ENCODE data around the gene FLOT1. TPM values are rescaled to one million over a fixed set of nuclear protein-coding genes. Genes with fewer than 3 reads are reported as not detected.

The FLOT1 gene
- total and polyA plus RNA-seq, 2 of the 13 experiments (the other 11 are each of a cell fraction or from before 2014, with no cell fraction given) = 82.3 to 130 TPM

DNA sequence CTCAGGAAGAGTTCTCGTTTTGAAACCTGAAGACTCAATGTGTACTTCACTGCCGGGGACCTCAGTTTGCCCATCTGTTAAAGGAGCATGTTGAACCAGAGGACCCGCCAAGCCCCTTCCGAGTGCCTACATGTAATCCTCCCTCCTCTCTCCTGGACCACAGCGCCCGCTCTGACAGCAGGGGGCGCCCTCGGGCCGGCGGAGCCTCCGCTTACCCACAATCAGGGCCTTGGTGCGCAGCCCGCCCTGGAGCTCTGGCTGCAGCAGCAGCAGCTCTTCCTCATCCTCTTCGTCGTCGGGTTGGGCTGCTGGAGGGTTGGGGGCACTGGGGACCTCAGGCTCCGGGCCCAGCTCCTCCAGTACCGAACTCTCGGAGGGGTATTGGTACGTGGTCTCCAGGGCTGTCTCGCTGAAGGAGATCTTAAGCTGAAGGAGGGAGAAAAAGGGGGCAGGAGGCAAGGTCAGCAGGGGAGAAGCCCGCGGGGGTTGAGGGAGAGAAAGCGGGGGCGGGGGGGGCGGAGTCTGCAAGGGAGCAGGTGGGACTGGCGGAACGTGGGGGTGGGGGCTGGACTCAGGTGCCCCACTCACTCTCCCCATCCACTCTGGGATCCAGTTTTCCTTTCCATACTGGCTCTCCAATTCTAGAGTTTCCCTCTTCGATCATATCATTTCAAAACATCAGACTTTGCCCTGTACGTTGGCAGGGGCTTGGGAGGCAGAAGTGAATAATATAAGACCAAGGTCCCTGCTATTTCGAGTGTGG lies 63.3 kb downstream of the FLOT1 start (continued):
- TF ChIP-seq, protein P1, sequence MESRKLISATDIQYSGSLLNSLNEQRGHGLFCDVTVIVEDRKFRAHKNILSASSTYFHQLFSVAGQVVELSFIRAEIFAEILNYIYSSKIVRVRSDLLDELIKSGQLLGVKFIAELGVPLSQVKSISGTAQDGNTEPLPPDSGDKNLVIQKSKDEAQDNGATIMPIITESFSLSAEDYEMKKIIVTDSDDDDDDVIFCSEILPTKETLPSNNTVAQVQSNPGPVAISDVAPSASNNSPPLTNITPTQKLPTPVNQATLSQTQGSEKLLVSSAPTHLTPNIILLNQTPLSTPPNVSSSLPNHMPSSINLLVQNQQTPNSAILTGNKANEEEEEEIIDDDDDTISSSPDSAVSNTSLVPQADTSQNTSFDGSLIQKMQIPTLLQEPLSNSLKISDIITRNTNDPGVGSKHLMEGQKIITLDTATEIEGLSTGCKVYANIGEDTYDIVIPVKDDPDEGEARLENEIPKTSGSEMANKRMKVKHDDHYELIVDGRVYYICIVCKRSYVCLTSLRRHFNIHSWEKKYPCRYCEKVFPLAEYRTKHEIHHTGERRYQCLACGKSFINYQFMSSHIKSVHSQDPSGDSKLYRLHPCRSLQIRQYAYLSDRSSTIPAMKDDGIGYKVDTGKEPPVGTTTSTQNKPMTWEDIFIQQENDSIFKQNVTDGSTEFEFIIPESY (CRISPR knock-in tag; IDR thresholded peaks at IDR 0.05) = peak; percentile 96
- TF ChIP-seq ZNF331 (CRISPR knock-in tag; IDR thresholded peaks at IDR 0.05) (peak; percentile 88), MAF1 (CRISPR knock-in tag; IDR thresholded peaks at IDR 0.05; ENCODE audit: borderline replicate concordance) (no peak), RARG (CRISPR knock-in tag; IDR thresholded peaks at IDR 0.05; ENCODE audit: low read depth) (no peak), GFI1 (CRISPR knock-in tag; IDR thresholded peaks at IDR 0.05; ENCODE audit: borderline replicate concordance) (peak; percentile 63; the same call in 1 of the 2 replicates), HOXD1 (CRISPR knock-in tag; IDR thresholded peaks at IDR 0.05) (no peak), MIER2 (CRISPR knock-in tag; IDR thresholded peaks at IDR 0.05) (peak; percentile 52; the same call in 1 of the 2 replicates), NFE2L1 (CRISPR knock-in tag; IDR thresholded peaks at IDR 0.05; ENCODE audit: borderline replicate concordance) (no peak), ATRX (CRISPR knock-in tag; IDR thresholded peaks at IDR 0.05; ENCODE audit: borderline replicate concordance) (no peak; the same call in 1 of the 2 replicates), ZBTB7B (CRISPR knock-in tag; IDR thresholded peaks at IDR 0.05) (peak; percentile 81), ZBTB7A (CRISPR knock-in tag; IDR thresholded peaks at IDR 0.05) (no peak), RFX1 (IDR thresholded peaks at IDR 0.05) (no peak), ZNF138 (CRISPR knock-in tag; IDR thresholded peaks at IDR 0.05; ENCODE audit: low read depth) (no peak), ZSCAN21 (CRISPR knock-in tag; IDR thresholded peaks at IDR 0.05; ENCODE audit: borderline replicate concordance) (no peak), ISX (CRISPR knock-in tag; conservative IDR thresholded peaks at IDR 0.05) (no peak)
- TF ChIP-seq, protein P2, sequence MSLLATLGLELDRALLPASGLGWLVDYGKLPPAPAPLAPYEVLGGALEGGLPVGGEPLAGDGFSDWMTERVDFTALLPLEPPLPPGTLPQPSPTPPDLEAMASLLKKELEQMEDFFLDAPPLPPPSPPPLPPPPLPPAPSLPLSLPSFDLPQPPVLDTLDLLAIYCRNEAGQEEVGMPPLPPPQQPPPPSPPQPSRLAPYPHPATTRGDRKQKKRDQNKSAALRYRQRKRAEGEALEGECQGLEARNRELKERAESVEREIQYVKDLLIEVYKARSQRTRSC (CRISPR knock-in tag; IDR thresholded peaks at IDR 0.05; ENCODE audit: low read depth) = no peak
- TF ChIP-seq, protein P3, sequence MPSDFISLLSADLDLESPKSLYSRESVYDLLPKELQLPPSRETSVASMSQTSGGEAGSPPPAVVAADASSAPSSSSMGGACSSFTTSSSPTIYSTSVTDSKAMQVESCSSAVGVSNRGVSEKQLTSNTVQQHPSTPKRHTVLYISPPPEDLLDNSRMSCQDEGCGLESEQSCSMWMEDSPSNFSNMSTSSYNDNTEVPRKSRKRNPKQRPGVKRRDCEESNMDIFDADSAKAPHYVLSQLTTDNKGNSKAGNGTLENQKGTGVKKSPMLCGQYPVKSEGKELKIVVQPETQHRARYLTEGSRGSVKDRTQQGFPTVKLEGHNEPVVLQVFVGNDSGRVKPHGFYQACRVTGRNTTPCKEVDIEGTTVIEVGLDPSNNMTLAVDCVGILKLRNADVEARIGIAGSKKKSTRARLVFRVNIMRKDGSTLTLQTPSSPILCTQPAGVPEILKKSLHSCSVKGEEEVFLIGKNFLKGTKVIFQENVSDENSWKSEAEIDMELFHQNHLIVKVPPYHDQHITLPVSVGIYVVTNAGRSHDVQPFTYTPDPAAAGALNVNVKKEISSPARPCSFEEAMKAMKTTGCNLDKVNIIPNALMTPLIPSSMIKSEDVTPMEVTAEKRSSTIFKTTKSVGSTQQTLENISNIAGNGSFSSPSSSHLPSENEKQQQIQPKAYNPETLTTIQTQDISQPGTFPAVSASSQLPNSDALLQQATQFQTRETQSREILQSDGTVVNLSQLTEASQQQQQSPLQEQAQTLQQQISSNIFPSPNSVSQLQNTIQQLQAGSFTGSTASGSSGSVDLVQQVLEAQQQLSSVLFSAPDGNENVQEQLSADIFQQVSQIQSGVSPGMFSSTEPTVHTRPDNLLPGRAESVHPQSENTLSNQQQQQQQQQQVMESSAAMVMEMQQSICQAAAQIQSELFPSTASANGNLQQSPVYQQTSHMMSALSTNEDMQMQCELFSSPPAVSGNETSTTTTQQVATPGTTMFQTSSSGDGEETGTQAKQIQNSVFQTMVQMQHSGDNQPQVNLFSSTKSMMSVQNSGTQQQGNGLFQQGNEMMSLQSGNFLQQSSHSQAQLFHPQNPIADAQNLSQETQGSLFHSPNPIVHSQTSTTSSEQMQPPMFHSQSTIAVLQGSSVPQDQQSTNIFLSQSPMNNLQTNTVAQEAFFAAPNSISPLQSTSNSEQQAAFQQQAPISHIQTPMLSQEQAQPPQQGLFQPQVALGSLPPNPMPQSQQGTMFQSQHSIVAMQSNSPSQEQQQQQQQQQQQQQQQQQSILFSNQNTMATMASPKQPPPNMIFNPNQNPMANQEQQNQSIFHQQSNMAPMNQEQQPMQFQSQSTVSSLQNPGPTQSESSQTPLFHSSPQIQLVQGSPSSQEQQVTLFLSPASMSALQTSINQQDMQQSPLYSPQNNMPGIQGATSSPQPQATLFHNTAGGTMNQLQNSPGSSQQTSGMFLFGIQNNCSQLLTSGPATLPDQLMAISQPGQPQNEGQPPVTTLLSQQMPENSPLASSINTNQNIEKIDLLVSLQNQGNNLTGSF (CRISPR knock-in tag; IDR thresholded peaks at IDR 0.05) = no peak
- TF ChIP-seq, protein P4, sequence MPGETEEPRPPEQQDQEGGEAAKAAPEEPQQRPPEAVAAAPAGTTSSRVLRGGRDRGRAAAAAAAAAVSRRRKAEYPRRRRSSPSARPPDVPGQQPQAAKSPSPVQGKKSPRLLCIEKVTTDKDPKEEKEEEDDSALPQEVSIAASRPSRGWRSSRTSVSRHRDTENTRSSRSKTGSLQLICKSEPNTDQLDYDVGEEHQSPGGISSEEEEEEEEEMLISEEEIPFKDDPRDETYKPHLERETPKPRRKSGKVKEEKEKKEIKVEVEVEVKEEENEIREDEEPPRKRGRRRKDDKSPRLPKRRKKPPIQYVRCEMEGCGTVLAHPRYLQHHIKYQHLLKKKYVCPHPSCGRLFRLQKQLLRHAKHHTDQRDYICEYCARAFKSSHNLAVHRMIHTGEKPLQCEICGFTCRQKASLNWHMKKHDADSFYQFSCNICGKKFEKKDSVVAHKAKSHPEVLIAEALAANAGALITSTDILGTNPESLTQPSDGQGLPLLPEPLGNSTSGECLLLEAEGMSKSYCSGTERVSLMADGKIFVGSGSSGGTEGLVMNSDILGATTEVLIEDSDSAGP (CRISPR knock-in tag; IDR thresholded peaks at IDR 0.05; ENCODE audit: borderline replicate concordance) = peak; percentile 89
- TF ChIP-seq, protein P5, sequence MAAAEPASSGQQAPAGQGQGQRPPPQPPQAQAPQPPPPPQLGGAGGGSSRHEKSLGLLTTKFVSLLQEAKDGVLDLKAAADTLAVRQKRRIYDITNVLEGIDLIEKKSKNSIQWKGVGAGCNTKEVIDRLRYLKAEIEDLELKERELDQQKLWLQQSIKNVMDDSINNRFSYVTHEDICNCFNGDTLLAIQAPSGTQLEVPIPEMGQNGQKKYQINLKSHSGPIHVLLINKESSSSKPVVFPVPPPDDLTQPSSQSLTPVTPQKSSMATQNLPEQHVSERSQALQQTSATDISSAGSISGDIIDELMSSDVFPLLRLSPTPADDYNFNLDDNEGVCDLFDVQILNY (CRISPR knock-in tag; conservative IDR thresholded peaks at IDR 0.05) = no peak
